Activated T-cell treated with anti-CD3 and anti-CD28 coated beads, Interleukin-2, amount 50 U/mL, for 48 hours (primary cell): Measurements from ENCODE around the gene CHST8.
"Not testable (repeated sequence)": the region's sequence is repeated elsewhere in the genome, so short reads cannot be mapped to it uniquely, and the experiment has no call there.

ENCODE experiments used
- DNase-seq, 2 experiments: peaks; one replicate each; pipeline ENCODE4 v3.0.0-alpha.2; 2020

Gene CHST8

DNA sequence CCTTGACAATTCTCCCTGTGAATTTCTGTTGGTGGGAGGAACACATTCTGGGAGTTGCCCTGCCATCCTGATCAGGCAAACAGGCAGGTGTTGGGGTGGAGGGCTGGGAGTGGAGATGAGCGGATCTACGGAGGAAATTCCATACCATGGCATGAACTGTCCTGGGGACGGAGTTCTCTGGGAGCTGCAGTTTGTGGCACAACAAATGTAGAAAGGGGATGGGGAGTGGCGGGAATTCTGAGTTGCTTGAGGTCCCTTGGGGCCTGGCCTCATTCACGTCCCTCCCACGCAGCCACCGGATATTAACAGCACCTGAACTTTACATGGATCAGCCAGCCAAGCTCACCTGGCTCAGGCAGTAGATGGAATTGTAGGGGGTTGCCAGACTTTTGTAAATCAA lies 70.0 kb downstream of the CHST8 start:
- no peak for DNase-seq

DNA sequence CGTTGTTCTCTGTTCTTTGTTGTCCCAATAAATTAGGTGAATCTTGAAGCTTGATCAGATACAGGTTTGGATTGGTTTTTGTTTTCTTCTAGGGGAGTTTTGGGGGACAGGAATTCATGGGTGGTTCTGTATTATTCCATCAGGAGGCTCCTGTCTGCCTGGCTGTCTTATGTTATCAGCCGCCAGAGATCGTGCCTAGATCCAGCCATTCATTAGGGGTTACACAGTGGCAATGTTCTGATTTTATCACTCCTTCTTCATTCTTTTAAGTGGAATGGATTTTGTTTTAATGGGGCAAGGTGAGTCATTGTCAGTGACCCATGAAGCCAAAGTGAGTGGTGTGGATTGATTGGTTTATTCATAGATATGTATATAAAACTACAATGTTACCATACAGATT lies 71.9 kb downstream of the CHST8 start:
- no peak for DNase-seq

DNA sequence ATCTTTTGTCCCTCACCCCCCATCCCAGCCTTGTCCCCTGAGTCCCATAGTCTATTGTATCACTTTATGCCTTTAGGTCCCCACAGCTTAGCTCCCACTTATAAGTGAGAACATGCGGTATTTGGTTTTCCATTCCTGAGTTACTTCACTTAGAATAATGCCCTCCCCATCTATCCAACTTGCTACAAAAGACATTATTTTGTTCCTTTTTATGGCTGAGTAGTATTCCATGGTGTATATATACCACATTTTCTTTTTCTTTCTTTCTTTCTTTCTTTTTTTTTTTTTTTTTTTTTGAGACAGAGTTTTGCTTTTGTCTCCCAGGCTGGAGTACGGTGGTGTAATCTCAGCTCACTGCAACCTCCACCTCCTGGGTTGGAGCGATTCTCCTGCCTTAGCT lies 73.8 kb downstream of the CHST8 start:
- not testable (repeated sequence) for DNase-seq

DNA sequence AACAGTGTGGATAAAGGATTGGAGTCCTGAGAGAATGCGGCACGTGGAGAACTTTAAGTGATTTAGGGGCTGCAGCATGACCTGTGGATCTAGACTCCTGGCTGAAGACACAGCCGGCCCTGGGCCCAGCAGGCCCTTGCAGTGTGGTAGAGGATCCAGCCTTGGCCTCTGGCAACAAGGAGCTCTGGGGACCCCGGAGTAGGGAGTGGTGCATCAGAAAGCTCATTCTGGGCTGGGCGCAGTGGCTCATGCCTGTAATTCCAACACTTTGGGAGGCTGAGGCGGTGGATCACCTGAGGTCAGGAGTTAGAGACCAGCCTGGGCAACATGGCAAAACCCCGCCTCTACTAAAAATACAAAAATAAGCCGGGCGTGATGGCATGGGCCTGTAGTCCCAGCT lies 76.0 kb downstream of the CHST8 start:
- DNase-seq, result no peak

DNA sequence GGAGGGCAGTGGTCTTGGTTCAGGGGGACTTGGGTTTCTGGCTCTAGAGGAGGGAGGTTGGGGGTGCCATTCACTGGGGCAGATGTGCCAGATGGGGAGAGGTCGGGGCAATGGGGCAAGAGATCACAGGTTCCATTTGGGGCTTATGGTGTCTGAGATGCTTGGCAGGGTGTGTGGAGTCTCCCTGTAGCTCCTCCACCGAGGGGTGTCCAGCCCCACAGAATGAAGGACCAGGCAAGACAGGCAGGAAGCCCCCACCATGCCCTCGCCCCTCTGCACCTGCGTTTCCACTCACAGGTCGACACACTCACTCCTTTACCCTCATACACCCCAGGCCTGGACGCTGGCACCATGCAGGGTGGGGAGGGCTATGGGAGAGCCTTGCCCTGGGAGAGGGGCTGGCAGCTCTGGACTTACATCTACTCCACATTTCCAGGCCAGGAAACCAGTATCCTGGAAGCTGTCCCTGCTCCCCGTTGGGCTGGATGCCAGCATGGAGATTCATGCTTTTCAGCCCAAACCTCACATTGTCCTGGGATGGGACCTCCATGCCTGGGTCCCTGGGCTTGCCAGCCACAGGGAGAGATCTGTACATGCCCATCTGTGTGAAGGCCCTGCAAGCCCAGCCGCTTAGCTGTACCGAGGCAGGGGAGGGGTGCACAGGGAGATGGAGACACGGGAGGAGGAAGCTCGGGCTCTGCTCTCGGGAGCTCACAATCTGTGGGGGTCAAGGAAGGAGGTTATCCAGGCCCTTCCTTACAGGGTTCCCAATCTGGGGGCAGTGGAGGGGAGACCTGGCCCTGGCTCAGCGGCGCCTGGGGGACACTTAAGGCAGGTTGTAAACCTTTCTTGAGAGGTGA lies 77.1 kb downstream of the CHST8 start:
- no peak for DNase-seq

DNA sequence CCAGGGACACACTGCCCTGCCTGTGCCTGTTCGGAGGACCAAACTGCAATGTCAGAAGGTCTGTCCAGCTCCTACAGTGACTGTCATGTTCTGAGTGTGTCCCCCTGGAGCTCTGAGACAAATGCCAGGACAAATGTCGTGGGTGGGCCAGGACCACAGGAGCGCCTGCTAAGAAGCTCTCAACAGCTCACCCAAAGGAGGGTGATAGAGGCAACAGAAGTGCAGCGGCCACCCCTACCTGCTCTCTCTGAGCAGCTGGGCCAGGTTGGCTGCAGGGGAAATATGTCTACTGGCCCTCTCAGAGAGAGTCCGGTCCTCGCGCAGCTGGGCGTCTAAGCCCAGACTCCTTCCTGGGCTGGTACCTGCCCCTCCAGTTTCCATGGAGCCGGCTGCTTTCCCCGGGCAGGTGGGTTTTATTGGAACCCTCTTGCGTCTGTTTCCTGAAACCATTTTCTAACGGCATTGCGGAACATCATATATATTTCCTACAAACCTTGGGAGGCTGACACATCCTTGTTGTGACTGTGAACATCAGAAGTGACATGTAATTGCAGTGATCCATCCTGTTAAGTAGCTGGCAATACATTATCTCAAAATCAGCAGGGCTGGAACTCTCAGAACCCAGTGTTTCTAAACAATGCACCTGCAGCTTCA lies 78.1 kb downstream of the CHST8 start:
- DNase-seq, result no peak

DNA sequence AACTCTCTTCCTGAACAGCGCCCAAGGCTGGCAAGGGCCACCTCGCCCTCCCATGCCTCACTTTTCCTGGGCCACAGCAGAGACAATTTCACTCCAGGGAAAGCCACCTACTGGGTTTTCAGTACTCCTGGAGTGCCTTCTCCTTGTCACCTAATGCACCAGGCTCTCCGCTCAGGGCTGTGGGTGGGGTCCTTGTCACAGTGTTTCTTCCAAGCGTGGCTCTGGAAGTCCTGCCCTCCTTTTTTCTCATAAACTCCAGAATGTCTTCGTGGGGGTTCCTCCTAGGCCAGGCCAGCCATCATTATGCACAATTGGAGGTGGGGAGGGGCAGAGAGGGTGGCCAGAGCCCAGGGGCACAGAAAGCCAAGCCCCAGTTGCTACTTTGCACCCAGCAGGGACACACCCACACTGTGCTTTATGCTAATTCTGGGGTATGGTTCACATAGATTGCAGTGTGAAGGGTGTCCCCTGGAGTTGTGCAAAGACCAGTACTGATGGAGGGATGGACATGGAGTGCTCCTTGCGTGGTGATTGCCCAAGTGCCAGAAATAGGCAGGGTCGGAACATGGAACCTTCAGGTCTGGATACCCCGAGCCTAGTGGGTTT lies 78.8 kb downstream of the CHST8 start:
- DNase-seq, result no peak

DNA sequence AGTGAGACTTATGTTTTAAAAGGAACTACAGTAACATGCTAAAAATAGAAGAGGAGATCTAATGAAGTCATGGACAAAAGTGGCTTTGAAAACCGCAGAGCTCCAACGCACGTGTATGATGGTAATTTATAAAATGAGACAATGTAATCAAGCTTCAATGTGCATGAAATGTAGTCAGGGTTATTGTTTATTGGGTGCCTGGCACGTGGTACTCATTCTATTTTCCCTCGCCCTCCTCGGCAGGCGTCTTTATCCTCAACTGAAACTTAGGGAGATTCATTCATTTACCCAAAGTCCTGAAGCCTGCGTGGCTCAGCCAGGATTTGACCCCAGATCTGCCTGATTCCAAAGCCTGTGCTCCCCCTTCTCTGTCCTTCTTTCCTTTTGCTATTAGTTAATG lies 79.8 kb downstream of the CHST8 start:
- no peak for DNase-seq

DNA sequence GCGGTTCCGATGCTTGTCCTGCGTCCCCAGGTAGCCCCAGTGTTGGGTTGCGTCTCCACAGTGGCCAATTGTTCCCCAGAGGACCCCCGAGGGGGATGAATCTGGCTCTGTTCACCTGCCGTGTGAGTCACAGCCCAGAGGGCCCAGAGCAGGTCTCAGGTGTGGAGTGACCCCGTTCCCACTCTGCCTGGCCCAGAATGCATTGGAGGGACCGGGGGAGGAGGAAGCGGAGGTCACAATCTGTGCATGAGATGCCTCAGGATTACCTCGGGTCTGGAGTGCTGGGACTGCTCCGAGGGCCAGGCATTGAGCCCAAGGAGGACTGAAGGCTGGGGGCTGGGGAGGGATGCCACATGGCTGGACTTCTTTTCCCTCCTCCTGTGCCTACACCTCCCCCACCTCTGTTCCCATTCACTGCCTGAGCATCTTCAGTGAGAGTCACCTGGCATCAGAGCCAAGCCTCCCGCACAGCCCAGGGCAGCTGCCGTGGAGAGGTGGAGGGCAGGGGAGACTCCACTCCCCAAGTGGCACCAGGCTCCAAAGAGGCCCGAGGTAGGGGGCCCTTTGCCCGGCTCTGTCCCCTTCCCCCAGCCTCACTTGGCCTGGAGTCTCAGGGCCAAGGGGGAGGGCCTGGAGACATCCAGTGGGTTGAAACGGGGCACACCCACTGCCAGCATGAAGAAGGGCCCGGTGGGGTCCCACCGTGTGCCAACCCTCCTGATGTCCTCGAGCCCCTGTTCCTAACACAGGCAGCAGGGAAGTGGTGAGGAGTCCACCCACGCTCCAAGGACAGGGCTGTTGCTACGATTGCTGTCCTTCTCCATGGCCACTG lies 81.1 kb downstream of the CHST8 start:
- no peak for DNase-seq

DNA sequence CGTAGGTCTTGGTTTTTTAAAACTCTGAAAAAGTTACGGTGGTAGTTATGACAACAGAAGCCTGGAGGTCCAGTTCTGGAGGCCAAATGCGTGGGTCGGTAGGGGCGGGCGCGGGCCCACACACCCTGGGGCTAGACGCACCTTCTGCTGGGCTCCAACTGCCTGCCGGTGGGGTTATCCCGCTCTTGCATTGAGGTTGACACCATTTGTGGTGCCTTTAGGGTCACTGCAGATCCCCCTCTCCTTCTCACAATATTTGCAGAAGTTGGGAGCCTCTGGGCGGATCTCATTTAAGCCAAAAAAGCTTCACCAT lies 81.6 kb downstream of the CHST8 start:
- no peak for DNase-seq

DNA sequence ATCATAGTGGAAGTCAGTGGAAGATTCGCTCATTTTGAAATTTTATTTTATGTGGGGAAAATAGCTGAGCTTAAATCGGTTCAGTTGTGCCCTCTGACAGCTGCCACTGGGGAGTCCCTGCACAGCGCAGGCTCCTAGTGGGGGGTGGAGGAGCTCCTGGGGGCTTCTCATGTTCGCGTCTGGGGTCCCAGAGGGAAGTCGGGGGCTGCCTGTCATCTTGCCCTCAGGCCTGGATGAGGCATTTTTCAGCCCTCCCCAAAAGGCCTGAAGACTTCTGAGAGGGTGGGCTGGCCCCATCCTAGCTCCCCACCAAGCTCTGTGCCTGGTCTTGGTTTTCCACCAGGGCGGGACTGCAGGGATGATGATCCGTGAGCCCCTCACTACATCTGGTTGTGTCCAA lies 82.1 kb downstream of the CHST8 start:
- DNase-seq, result no peak

DNA sequence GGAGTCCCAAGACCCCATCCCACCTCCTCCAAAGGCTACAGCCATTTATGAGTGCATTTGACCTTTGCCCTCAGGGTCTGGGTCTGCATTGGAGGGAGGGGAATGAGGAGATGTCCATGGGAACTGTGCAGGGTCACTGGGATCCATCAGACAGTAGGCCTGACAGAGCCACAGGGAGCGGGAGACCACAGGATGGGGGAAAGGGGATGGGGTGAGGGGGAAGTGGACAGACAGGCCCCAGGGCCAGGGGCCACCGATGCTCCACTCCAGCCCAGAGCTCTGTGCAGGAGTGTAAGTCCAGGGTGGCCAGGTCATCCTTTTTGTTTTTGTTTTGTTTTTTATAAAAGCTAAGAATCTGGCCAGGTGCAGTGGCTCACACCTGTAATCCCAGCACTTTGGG lies 82.5 kb downstream of the CHST8 start:
- no peak for DNase-seq

DNA sequence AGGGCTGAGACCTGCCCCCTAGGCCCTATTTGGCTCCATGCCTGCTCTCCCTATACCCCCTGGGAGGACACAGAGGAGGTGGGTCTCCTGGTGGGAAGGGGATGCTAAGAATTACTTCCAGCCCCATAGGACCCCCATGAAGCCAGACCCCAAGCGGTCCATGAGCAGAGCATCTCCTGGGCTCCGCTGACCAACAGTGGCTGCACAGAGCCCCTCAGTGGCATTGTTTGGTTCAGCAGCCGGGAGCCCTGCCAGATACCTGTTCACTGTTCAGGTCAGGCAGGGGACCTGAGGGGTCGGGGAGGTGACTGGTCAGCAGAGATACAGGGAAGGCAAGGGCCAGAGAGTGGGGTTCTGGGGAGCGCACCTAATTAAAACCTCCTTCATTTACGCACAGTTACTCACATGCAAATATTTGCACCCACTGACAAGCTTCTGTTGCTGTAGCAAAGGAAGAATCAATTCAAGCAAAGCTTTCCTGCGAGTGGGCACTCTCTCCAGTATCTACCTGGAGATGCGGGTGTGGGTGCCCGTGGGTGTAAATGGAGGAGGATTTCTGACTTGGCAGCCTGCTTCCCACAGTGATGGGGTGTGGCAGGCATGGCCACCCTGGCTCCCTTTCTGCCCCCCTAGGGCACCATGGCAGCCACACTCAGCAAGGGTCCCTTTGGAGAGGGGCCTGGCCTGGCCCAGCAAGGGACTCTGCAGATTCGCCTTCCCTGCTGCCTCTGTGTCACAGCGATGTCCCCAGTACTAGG lies 83.5 kb downstream of the CHST8 start:
- DNase-seq, result no peak

DNA sequence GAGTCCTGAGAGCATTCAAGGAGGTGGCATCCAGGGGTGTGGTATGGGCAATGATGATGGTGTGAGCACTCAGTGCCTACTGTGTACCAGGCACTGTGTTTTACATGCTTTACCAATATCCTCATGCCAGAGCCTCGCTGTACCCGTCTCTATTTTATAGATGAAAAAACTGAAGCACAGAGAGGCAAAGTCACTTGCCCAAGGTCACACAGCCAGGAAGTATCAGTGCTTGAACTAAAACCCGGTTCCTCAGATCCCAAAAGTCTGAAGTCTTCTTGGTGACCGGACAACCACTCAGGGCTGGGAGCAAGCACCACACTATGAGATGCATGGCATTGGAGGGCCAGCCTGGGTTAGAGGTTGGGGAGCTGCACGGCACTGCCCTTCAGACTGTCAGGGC lies 84.1 kb downstream of the CHST8 start:
- DNase-seq, result no peak

DNA sequence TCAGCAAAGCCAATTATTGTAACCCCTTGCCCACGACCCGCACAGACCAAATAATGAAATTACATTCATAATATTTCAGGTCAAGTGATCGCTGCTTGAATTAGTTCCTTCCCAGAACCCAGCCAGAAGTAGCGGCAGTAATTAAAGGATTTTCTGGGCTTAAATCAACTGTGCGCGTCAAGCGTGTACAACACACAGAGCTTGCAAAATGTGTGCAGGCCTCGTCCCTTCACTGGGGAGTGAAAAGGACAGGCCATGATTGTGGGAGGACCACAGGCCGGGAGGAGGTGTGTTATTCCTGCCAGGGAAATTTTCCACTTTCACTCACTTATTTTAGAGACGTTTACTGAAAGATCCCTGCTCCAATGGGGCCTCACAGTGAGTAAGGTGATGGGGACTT lies 84.9 kb downstream of the CHST8 start:
- DNase-seq, result no peak

DNA sequence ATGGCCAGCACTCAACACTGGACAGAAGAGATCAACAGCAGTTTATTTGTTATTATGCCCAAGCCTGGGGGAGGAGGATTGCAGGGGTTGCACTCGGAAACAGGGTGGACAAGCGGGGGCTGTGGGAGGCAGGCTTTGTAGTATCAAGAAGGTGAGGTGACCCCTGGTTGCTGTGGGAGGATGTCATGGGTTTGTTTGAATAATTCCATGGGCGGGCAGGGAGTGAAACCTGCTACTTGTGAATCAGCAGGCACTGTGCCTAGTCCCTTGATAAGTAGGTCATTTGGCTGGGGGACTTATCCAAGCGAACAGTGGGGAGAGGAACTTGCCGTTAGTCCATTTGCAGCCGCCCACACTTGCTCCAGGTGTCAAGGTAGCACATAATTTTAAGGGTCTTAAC lies 90.5 kb downstream of the CHST8 start:
- DNase-seq, result no peak

DNA sequence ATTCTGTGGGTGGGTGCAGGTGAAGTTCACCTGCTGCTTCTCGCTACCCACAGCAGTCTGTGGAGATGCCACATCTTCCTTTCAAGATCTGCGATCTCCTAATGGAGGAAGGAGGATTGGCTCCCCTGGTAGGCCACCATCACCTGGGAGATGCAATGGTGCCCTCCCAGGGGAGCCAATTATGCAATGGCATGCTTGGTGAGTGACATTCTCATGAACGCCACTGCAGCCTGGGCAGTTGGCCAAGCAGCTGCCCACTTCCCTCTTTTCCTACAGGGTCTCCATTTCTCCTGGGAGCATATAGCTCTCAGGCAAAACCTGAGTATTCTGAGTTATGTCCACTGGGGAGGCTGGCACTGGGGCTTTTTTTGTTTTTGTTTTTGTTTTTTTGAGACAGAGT lies 91.4 kb downstream of the CHST8 start:
- no peak for DNase-seq

DNA sequence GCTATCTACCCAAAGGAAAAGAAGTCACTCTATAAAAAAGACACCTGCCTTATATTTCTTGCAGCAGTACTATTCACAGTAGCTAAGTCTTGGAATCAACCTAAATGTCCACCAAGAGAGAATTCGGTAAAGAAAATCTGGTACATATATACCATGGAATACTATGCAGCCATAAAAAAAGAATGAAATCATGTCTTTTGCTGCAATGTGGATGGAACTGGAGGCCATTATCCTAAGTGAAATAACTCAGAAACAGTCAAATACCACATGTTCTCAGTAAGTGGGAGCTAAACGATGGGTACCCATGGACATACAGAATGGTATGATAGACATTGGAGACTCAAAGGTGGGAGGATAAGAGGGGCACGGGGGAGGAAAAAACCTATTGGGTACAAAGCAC lies 92.4 kb downstream of the CHST8 start:
- no peak for DNase-seq

DNA sequence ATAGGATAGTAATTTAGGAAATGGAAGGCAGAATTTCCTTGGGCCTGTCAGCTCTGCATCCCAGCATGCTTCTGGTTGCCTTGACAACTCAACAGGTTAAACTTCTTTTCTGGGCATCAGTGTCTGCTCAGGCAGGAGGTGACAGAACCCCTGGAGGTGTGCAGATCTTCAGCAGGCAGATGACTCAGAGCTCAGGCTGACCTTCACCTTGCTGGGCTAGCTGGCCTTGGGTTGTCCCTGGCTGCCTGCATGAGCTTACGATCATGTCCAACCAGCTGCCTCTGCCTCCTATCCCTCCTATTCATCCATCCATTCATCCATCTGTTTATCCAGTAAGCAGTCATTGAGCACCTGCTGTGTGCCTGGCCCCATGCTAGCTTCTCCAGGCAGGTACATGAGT lies 93.7 kb downstream of the CHST8 start:
- no peak for DNase-seq

DNA sequence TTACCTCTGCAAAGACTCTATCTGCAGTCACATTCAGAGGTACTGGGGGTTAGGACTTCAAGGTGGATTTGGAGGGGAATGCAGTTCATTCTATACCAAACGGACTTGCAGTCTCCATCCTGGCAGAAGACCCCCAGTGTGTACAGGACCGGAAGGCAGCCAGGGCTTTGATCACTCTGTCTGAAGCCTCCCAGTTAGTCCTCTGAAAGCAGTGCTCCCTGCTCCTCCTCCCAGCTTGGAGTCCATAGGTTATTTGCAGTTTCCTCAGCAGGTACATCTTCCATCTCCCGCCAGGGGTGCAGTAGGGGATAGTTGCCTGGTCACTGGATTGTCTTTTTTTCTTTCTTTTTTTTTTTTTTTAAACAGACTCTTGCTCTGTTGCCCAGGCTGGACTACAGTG lies 96.1 kb downstream of the CHST8 start:
- no peak for DNase-seq

DNA sequence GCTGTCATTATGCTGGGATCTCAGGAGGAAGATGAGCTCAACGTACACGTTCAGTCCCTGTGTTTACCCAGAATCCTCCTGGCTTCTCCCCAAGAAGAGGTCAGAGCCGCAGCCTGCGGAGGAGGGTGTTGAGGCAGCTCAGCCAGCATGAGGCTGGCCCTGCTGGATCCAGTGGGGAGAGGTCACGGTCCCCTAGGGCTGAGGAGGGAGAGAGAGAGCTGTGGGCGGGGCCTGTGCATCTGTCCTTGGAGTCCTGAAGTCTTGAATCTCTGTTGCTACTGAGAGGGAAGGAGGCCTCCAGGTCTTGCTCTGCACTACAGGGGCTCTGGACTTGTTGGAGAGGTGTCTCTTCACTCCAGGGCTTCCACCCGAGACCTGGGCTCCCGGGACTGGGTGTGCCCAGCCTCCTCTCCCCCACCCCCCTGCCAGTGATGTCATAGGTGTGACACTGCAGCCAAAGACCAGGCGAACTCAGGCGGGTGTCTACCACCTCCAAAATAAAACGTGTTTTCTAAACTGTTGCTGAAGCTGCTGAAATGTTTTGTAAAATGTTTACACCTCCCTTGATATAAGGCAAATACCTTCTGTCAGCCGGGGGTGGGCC lies 97.0 kb downstream of the CHST8 start:
- no peak for DNase-seq
